ENCODE measurements around the gene LHPP. TPM values are rescaled to one million over a fixed set of nuclear protein-coding genes. Genes with fewer than 3 reads are reported as not detected.

The LHPP gene
- total RNA-seq, 1 donor from 2014 or later, result 19.6 TPM

DNA sequence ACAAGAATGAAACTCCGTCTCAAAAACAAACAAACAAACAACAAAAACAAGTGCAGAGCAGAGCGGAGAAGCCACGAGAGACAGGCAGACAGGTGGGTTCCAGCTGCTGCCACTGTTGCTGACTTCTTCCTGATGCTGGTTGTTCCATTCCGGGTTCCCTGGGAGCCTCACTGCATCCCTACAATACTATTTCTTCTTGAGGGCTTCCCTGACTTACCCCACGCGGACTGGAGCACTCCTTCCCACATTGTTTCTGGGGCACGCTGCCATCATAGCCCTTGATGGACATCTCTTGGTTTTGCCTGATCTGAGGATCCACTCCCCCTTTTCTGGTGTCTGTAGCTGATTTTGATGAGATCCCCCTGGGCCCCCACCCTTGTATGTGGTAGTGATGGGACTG, 6.2 kb upstream of the LHPP start:
- H3K4me3 Mint-ChIP-seq, result no peak overlapping the region
- H3K9me3 Mint-ChIP-seq, result peaks cover 5% of the 10 kb centered on the region
- no peak overlapping the region for H3K27ac Mint-ChIP-seq
- peaks cover under 1% of the 10 kb centered on the region for H3K4me1 Mint-ChIP-seq
- H3K27me3 Mint-ChIP-seq (ENCODE audit: low read depth), result peaks cover 71% of the 10 kb centered on the region
- no peak for DNase-seq (ENCODE audit: low spot score in 2 of 2, unreplicated experiment in 2 of 2)
- H3K36me3 Mint-ChIP-seq, result no peaks in the 10 kb centered on the region
- TF ChIP-seq, protein P1, sequence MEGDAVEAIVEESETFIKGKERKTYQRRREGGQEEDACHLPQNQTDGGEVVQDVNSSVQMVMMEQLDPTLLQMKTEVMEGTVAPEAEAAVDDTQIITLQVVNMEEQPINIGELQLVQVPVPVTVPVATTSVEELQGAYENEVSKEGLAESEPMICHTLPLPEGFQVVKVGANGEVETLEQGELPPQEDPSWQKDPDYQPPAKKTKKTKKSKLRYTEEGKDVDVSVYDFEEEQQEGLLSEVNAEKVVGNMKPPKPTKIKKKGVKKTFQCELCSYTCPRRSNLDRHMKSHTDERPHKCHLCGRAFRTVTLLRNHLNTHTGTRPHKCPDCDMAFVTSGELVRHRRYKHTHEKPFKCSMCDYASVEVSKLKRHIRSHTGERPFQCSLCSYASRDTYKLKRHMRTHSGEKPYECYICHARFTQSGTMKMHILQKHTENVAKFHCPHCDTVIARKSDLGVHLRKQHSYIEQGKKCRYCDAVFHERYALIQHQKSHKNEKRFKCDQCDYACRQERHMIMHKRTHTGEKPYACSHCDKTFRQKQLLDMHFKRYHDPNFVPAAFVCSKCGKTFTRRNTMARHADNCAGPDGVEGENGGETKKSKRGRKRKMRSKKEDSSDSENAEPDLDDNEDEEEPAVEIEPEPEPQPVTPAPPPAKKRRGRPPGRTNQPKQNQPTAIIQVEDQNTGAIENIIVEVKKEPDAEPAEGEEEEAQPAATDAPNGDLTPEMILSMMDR (IDR thresholded peaks at IDR 0.05; ENCODE audit: unreplicated experiment), result no peak

GRCh38 chr10:124458473-124458872, 3.1 kb upstream of the LHPP start:
- Mint-ChIP-seq H3K27ac (no peak overlapping the region), H3K36me3 (no peaks in the 10 kb centered on the region), H3K27me3 (ENCODE audit: low read depth) (peaks cover 42% of the 10 kb centered on the region), H3K4me3 (no peak overlapping the region), H3K4me1 (peaks cover 2% of the 10 kb centered on the region), H3K9me3 (peaks cover 5% of the 10 kb centered on the region)
- TF ChIP-seq, protein P1 (IDR thresholded peaks at IDR 0.05; ENCODE audit: unreplicated experiment), result no peak
- no peak for DNase-seq (ENCODE audit: low spot score in 2 of 2, unreplicated experiment in 2 of 2)

DNA sequence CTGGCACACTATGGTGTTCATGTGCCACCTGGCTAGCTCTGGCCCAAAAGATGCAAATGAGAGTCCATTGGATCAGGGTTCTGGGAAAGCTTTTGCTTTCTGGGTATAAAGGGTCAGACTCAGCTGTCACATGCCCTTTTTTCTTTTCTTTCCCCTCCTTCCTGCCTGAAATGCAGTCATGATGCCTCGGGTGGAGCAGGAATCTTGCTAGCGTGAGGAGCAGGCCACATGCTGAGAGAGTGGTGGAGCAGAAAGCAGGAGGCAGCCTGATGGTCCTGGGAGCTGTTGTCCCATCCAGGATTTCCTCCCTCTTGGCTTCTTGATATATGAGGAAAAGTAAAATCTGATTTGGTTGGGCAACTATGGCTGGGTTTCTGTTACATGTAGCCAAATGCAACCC, 2.7 kb upstream of the LHPP start:
- Mint-ChIP-seq H3K27ac (no peak overlapping the region), H3K27me3 (ENCODE audit: low read depth) (peaks cover 38% of the 10 kb centered on the region), H3K4me3 (no peak overlapping the region), H3K4me1 (peaks cover 2% of the 10 kb centered on the region), H3K9me3 (peaks cover 5% of the 10 kb centered on the region), H3K36me3 (no peaks in the 10 kb centered on the region)
- TF ChIP-seq, protein P1 (IDR thresholded peaks at IDR 0.05; ENCODE audit: unreplicated experiment), result no peak
- no peak for DNase-seq (ENCODE audit: low spot score in 2 of 2, unreplicated experiment in 2 of 2)

DNA sequence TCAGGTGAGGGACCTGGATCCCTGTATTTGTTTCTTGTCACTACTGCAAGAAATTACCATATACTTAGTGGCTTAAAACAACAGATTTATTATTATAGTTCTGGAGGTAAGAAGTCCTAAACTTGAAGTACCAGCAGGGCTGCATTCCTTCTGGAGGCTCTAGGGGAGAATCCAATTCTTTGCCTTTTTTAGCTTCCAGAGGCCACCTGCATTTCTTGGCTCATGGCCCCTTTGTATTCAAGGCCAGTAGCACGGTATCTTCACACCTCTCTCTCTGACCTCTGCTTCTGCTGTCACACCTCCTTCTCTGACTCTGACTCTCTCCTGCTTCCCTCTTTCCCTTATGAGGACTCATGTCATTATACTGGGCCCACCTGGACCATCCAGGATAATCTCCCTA, 2.2 kb upstream of the LHPP start:
- peaks cover 2% of the 10 kb centered on the region for H3K4me1 Mint-ChIP-seq
- peaks cover 5% of the 10 kb centered on the region for H3K9me3 Mint-ChIP-seq
- TF ChIP-seq, protein P1 (IDR thresholded peaks at IDR 0.05; ENCODE audit: unreplicated experiment), result no peak
- H3K27ac Mint-ChIP-seq, result no peak overlapping the region
- peaks cover 33% of the 10 kb centered on the region for H3K27me3 Mint-ChIP-seq (ENCODE audit: low read depth)
- no peak for DNase-seq (ENCODE audit: low spot score in 2 of 2, unreplicated experiment in 2 of 2)
- no peak overlapping the region for H3K4me3 Mint-ChIP-seq
- no peaks in the 10 kb centered on the region for H3K36me3 Mint-ChIP-seq

GRCh38 chr10:124460144-124460543, 1.5 kb upstream of the LHPP start:
- TF ChIP-seq, protein P1 (IDR thresholded peaks at IDR 0.05; ENCODE audit: unreplicated experiment), result no peak
- Mint-ChIP-seq H3K4me1 (peaks cover 2% of the 10 kb centered on the region), H3K4me3 (no peak overlapping the region), H3K27me3 (ENCODE audit: low read depth) (peaks cover 25% of the 10 kb centered on the region), H3K36me3 (no peaks in the 10 kb centered on the region), H3K9me3 (peaks cover 5% of the 10 kb centered on the region), H3K27ac (no peak overlapping the region)
- DNase-seq (ENCODE audit: low spot score in 2 of 2, unreplicated experiment in 2 of 2), result no peak

- peak overlapping the region; percentile 89 for H3K4me3 Mint-ChIP-seq
- no peak for DNase-seq (ENCODE audit: low spot score in 2 of 2, unreplicated experiment in 2 of 2)
- TF ChIP-seq, protein P1 (IDR thresholded peaks at IDR 0.05; ENCODE audit: unreplicated experiment), result no peak
- H3K27me3 Mint-ChIP-seq (ENCODE audit: low read depth), result peaks cover 7% of the 10 kb centered on the region
- H3K27ac Mint-ChIP-seq, result no peak overlapping the region
- peaks cover 5% of the 10 kb centered on the region for H3K9me3 Mint-ChIP-seq
- no peaks in the 10 kb centered on the region for H3K36me3 Mint-ChIP-seq
- H3K4me1 Mint-ChIP-seq, result peaks cover 2% of the 10 kb centered on the region
Observed at GRCh38 chr10:124462348-124462695, 699 bp downstream of the LHPP start.
